ENCODE data around the gene SIRPA.

The SIRPA gene

GRCh38 chr20:1851396-1851795, 43.8 kb upstream of the SIRPA start:
- no peak for TF ChIP-seq CTCF (IDR thresholded peaks at IDR 0.05; ENCODE audit: low read depth, low read length, missing control alignments)
- DNase-seq (ENCODE audit: low read depth), result no peak
- no peak overlapping the region for H3K4me3 ChIP-seq (ENCODE audit: low read depth, low read length)
- in situ Hi-C loops (cut with HindIII; ENCODE audit: low sequenced_read_pairs), result loop anchor here (5.0 kb wide), 1 partner anchor 34 kb away; no protein-coding TSS in a partner anchor

DNA sequence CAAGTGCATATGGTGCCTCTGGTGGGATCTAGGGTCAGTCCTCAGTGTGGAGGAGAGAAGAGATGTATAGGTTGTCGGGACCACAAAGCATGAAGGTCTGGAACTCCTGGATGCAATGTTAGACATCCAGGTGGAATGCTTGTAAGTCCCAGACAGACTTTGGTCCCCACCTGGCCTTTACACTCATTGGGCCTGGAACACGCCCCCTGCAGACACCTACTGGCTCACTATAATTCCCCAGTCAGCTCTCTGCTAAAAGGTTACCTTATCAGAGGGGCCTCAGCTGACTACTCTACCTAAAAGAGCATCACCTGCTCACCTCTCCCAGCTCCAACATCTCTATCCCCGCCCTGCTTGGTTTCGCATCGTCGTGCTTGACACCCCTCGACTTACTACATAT, 41.7 kb upstream of the SIRPA start:
- no peak for TF ChIP-seq CTCF (IDR thresholded peaks at IDR 0.05; ENCODE audit: low read depth, low read length, missing control alignments)
- in situ Hi-C loops (cut with HindIII; ENCODE audit: low sequenced_read_pairs), result loop anchor here (5.0 kb wide), 1 partner anchor 36 kb away; no protein-coding TSS in a partner anchor
- no peak for DNase-seq (ENCODE audit: low read depth)
- no peak overlapping the region for H3K4me3 ChIP-seq (ENCODE audit: low read depth, low read length)

GRCh38 chr20:1854246-1854645, 41.0 kb upstream of the SIRPA start:
- DNase-seq (ENCODE audit: low read depth), result no peak
- TF ChIP-seq CTCF (IDR thresholded peaks at IDR 0.05; ENCODE audit: low read depth, low read length, missing control alignments), result no peak
- in situ Hi-C loops (cut with HindIII; ENCODE audit: low sequenced_read_pairs), result loop anchor here (5.0 kb wide), 1 partner anchor 37 kb away; no protein-coding TSS in a partner anchor
- no peak overlapping the region for H3K4me3 ChIP-seq (ENCODE audit: low read depth, low read length)

DNA sequence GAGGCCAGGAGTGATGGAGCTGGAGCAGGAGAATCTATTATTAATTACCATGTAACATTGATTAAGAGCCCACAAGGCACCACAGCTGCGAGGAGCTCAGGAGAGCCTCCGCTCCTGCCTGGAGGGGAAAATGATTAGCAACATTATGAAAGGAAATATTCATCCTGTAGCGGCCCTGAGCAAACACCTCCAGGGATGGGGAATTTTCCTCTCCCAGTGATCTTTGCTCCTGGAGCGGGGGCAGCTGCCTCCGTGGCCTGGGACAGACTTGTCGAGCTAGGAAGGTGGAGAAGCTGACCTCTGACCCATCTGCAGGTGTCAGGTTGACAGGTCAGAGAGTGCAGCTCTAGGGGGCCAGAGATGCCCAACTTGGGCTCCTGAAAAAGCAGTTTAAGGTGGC, 40.1 kb upstream of the SIRPA start:
- no peak overlapping the region for H3K4me3 ChIP-seq (ENCODE audit: low read depth, low read length)
- DNase-seq (ENCODE audit: low read depth), result no peak
- in situ Hi-C loops (cut with HindIII; ENCODE audit: low sequenced_read_pairs), result no loop called here

DNA sequence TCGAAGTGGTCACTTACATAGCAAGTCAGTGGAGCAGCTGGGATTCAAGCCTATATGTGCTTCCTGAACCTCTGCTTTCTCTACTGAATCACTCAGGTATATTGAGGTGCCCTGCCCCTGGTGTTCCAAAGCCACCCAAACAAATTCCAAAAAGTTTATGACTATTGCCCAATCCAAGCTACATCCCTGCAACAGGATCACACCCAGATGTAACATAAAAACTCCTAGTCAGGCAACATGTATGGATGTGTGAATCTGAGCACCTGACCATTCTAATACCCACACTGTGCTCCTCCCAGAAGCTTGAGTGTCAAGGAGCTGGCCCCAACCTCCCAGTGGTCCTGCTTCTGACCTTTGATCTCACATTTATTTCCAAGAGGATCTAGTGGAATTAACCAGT, 39.5 kb upstream of the SIRPA start:
- in situ Hi-C loops (cut with HindIII; ENCODE audit: low sequenced_read_pairs), result no loop called here
- no peak for TF ChIP-seq CTCF (IDR thresholded peaks at IDR 0.05; ENCODE audit: low read depth, low read length, missing control alignments)
- H3K4me3 ChIP-seq (ENCODE audit: low read depth, low read length), result no peak overlapping the region

More for the DNA sequence above, 40.1 kb upstream of the SIRPA start:
- TF ChIP-seq CTCF (IDR thresholded peaks at IDR 0.05; ENCODE audit: low read depth, low read length, missing control alignments), result no peak

DNA sequence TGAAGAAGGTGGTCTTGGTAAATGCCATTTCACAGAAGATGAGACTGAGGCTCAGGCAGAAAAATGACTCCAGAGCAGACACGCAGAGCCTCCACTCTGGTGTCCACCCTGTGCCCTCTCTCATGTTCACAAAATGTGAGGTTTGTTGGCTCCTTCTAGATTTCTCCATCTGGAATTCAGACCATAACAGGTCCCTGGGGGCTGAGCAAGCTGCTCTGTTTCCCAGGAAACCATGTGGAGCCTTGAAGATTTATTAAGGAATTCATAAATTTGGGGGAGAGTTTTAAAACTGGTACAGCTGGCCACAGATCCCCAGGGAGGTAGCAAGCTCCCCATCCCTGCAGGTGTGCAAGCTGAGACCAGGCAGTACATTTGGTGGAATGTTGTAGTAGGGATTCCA, 38.8 kb upstream of the SIRPA start:
- H3K4me3 ChIP-seq (ENCODE audit: low read depth, low read length), result no peak overlapping the region
- in situ Hi-C loops (cut with HindIII; ENCODE audit: low sequenced_read_pairs), result no loop called here
- no peak for TF ChIP-seq CTCF (IDR thresholded peaks at IDR 0.05; ENCODE audit: low read depth, low read length, missing control alignments)
- DNase-seq (ENCODE audit: low read depth), result no peak

More for the DNA sequence above, 39.5 kb upstream of the SIRPA start:
- no peak for DNase-seq (ENCODE audit: low read depth)

GRCh38 chr20:1857466-1857865, 37.7 kb upstream of the SIRPA start:
- TF ChIP-seq CTCF (IDR thresholded peaks at IDR 0.05; ENCODE audit: low read depth, low read length, missing control alignments), result no peak
- H3K4me3 ChIP-seq (ENCODE audit: low read depth, low read length), result no peak overlapping the region
- in situ Hi-C loops (cut with HindIII; ENCODE audit: low sequenced_read_pairs), result no loop called here
- DNase-seq (ENCODE audit: low read depth), result no peak

Measured in astrocyte of the cerebellum (primary cell).